WERI-Rb-1 (cell line): ENCODE measurements around the gene CNTN5.

Experiments used
- DNase-seq: peaks from one replicate; pipeline ENCODE4 v3.0.0-alpha.2; 2020
- H3K27ac ChIP-seq: fragments of 250-450 bp; sonication (Bioruptor Pico); 2 replicates; pipeline ENCODE4 v1.5.1; 2020; ENCODE audit warnings: mild to moderate bottlenecking, moderate library complexity
- H3K27me3 ChIP-seq: fragments of 250-450 bp; sonication (Bioruptor Pico); 2 replicates; pipeline ENCODE4 v1.5.1; 2021; ENCODE audit warnings: mild to moderate bottlenecking, low read depth, moderate library complexity; ENCODE audit not compliant: insufficient read depth, severe bottlenecking
- H3K36me3 ChIP-seq: fragments of 250-450 bp; sonication (Bioruptor Pico); 2 replicates; pipeline ENCODE4 v1.5.1; 2020; ENCODE audit warnings: mild to moderate bottlenecking, moderate library complexity
- H3K4me3 ChIP-seq: 2 replicates; pipeline ENCODE4 v1.5.1; 2011; ENCODE audit warnings: low read depth, mild to moderate bottlenecking, control low read depth, low read length
- H3K9me3 ChIP-seq: fragments of 250-450 bp; sonication (Bioruptor Pico); 2 replicates; pipeline ENCODE4 v1.5.1; 2021; ENCODE audit warnings: mild to moderate bottlenecking, moderate library complexity; ENCODE audit not compliant: severe bottlenecking
- CTCF ChIP-seq: IDR thresholded peaks from 2 replicates; pipeline ENCODE4 v1.5.1; 2011; ENCODE audit warnings: low read depth, mild to moderate bottlenecking, control low read depth, inconsistent platforms, low read length

The CNTN5 gene

GRCh38 chr11:99229544-99229943, 208.8 kb downstream of the CNTN5 start:
- Histone ChIP-seq H3K4me3 (no peak overlapping the region), H3K9me3 (no peaks in the 10 kb centered on the region), H3K27me3 (no peaks in the 10 kb centered on the region), H3K27ac (no peak overlapping the region), H3K36me3 (no peaks in the 10 kb centered on the region)
- DNase-seq = no peak
- TF ChIP-seq CTCF = no peak

GRCh38 chr11:99234534-99234933, 213.8 kb downstream of the CNTN5 start:
- no peak for DNase-seq
- H3K9me3 ChIP-seq = no peaks in the 10 kb centered on the region
- H3K36me3 ChIP-seq = no peaks in the 10 kb centered on the region
- H3K27me3 ChIP-seq = no peaks in the 10 kb centered on the region
- no peak overlapping the region for H3K4me3 ChIP-seq
- no peak for TF ChIP-seq CTCF
- H3K27ac ChIP-seq = no peak overlapping the region

GRCh38 chr11:99238401-99238800, 217.7 kb downstream of the CNTN5 start:
- Histone ChIP-seq H3K27me3 (no peaks in the 10 kb centered on the region), H3K27ac (no peak overlapping the region), H3K9me3 (no peaks in the 10 kb centered on the region), H3K36me3 (no peaks in the 10 kb centered on the region), H3K4me3 (no peak overlapping the region)
- no peak for DNase-seq
- no peak for TF ChIP-seq CTCF

- TF ChIP-seq CTCF = no peak
- Histone ChIP-seq H3K9me3 (no peaks in the 10 kb centered on the region), H3K27me3 (no peaks in the 10 kb centered on the region), H3K4me3 (no peak overlapping the region), H3K27ac (no peak overlapping the region), H3K36me3 (no peaks in the 10 kb centered on the region)
- no peak for DNase-seq
Observed at GRCh38 chr11:99240192-99241030, 219.7 kb downstream of the CNTN5 start.

GRCh38 chr11:99241066-99241465, 220.3 kb downstream of the CNTN5 start:
- H3K27me3 ChIP-seq = no peaks in the 10 kb centered on the region
- H3K27ac ChIP-seq = no peak overlapping the region
- no peak overlapping the region for H3K4me3 ChIP-seq
- no peak for TF ChIP-seq CTCF
- DNase-seq = no peak
- no peaks in the 10 kb centered on the region for H3K9me3 ChIP-seq
- H3K36me3 ChIP-seq = no peaks in the 10 kb centered on the region

GRCh38 chr11:99244613-99245012, 223.9 kb downstream of the CNTN5 start:
- no peak for TF ChIP-seq CTCF
- Histone ChIP-seq H3K27ac (no peak overlapping the region), H3K36me3 (no peaks in the 10 kb centered on the region), H3K4me3 (no peak overlapping the region), H3K9me3 (no peaks in the 10 kb centered on the region), H3K27me3 (no peaks in the 10 kb centered on the region)
- no peak for DNase-seq
